Activated CD4-positive, CD25-positive, alpha-beta regulatory T cell treated with anti-CD3 and anti-CD28 coated beads, Interleukin-2, amount 50 U/mL, for 72 hours (primary cell): ENCODE results near the gene HTR3B.
"Not testable (repeated sequence)": the region's sequence is repeated elsewhere in the genome, so short reads cannot be mapped to it uniquely, and the experiment has no call there.

Experiments used
- DNase-seq: peaks from one replicate; pipeline ENCODE4 v3.0.0; 2021

The HTR3B gene

DNA sequence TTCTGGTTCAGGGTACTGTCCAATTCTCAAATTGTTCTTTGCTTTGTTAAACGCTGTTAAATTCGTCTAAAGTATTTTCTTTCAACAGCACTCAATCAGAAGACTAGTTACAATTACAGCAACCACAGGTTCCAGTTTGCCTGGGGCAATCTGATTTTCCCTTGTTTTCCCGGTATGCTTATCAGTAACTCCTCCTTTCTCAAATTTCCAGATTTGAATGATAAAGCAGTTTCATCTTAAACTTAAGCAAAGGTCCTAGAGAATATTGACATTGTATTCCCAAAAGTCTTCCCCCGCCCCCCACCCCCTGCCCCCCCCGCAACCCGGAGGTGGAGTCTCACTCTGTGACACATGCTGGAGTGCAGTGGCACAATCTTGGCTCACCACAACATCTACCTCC lies 18.7 kb upstream of the HTR3B start:
- no peak for DNase-seq

DNA sequence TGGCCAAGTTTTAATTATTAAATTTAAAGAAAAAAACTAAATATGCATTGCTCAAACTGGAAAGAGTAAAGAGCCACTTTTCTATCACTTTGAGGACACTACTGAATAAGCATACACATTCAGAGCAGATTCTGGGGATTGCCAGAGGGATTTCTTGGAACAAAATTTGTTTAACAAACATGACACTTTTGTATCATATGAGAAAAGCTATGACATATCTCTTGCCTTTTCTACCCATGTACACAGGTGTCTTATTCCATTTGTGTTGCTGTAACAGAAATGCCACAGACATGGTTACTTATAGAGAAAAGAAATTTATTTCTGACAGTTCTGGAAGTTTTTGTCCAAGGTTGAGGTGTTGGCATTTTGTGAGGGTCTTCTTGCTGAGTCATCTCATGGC lies 15.7 kb upstream of the HTR3B start:
- DNase-seq: no peak

DNA sequence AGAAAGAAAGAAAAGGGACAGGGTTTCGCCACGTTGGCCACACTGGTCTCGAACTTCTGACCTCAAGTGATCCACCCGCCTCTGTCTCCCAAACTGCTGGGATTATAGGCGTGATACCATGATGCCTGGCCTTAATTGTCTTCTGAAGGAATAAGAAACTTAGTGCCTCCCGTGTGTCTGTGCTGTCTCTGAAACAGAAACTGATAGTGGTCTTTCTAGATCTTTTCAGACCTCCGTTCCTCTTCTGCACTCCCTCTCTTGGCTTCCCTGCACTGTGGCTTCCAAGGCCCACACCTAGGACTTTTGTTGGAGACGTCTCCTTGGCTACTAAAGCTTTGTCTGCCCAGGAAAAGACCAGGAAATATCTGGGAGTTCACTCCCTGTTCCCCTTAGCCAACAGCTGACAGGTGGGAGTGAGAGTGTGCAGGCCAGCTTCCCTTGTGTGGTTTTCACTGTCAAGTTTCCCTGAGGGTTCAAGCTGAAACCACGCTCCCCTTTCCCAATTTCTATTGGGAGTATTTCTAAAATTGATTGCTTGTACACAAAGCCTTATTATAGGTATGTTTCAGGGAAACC lies 10.1 kb upstream of the HTR3B start:
- no peak for DNase-seq

DNA sequence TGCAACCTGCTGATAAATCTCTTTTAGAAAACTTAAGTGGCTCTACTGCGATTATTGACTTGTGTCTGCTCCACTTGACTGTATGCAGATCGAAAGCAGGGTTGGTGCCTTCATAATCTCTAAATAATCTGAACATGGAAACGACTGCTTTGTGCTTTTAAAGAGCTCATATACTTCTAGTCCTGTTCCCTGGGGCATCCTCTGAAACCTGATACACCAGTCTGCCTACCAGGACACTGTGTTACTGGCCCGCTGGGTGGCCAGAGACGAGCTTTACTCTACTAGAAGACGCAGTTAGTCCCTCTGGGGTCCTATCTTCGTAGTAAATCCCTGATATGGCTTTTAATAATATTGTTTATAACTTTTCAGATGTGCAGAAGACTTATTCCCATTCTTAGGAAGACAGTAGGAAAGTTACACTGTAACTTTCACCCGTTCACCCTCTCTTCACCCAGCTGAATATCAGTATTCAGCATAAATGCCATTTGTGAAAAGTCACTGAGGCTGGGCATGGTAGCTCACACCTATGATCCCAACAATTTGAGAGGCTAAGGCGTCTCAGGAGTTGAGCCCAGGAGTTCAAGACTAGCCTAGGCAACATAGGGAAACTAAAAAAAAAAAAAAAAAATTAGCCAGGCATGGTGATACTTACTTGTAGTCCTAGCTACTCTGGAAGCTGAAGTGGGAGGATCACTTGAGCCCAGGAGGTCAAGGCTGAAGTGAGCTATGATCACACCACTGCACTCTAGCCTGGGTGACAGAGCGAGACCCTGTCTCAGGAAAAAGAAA lies 9.0 kb upstream of the HTR3B start:
- no peak for DNase-seq

DNA sequence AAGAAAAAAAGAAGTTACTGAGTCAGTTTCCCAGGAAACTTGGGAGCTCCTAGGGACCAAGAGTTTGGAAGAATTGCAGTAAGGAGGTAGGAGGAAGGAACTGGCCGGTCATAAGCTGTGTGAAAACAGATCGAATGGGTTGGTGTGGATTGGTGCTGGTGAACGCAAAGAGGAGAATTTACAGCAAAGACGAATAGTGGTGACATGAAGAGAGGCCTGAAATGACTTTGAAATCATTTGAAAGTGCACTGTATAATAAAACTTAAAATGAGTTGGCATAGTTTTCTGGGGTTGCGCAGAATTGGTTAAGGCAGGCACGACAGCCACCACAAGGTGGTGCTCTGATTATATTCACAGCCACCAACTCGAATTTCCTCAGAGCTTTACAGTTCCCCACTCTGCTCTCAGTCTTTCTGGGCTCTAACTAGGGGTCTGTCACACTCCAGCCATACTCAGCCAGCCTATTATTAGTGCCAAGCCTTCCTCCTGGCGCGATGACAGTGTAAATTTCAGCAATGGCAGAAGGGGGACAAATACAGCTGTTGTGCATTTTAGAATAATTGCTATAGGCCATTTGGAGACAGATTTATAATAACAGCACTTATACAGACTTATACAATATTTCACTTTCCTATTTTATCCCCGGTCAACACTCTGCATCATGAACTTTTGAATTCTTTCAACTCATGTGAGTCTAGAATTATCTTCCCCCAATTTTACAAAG lies 8.3 kb upstream of the HTR3B start:
- no peak for DNase-seq

DNA sequence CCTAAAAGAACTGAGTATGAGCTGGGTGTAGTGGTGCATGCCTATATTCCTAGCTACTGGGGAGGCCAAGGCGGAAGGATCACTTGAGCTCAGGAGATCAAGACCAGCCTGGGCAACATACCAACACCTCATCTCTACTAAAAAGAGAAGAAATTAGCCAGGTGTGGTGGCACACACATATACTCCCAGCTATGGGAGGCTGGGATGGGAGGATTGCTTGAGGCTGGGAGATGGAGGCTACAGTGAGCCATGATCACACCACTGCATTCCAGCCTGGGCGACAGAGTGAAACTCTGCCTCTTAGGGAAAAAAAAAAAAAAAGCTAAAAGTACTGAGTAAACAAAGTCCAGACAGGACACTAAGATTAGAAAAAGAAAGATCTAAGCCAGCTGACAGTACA lies 3.5 kb upstream of the HTR3B start:
- no peak for DNase-seq

DNA sequence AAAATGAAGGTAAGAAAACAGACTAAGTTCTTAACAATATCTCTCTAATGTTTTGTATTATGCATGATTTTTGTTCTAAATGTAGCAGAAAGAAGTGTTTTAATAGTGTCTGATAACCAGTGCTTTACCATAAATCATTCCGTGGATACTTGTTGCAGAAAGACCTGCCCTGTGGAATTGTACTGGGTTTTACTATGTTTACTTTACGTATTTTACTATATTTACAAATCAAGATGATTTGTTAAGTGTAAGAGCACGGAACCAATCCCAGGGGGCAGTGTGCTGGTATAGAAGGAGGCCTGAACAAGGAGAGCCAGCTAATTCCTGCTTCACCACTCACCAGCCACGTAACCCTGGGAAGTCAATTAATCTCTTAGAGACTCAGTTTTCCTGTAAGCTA lies 1.4 kb downstream of the HTR3B start:
- DNase-seq: no peak

DNA sequence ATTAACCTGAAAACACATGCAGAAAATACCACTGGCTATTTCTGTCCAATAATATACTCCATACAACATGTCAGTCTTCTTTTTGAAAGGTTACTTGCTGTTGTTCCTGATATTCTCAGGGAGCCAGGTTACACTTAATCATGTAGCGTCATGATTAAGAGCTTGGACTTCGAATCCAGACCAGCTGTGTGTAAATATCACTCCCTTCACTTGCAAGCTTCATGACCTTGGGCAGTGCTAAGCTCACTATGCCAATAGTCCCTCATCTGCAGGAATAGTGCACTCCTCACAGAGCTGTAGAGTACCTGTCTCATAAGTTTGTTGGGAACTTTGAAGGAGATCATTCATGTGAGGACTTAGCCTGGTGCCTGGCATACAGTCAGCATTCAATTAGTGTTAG lies 1.9 kb downstream of the HTR3B start:
- no peak for DNase-seq

DNA sequence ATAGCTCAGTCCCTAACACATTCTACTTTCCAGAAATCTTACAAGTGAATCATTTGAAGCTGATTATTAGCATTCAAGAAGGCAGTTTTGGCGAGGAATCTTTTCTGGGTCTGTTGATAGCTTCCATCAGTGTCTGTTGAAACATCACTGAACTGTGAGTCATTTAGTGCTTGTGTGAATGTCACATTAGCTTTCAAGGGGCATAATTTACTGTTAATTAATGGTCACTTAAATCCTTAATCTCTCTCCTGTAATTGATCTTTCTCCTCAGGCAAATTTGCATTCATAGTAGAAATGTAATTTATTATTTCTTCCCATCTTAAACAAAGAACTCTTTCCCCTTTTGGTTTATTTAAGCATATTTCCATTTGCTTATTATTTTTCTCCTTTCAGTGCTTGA lies 2.6 kb downstream of the HTR3B start:
- DNase-seq: no peak

DNA sequence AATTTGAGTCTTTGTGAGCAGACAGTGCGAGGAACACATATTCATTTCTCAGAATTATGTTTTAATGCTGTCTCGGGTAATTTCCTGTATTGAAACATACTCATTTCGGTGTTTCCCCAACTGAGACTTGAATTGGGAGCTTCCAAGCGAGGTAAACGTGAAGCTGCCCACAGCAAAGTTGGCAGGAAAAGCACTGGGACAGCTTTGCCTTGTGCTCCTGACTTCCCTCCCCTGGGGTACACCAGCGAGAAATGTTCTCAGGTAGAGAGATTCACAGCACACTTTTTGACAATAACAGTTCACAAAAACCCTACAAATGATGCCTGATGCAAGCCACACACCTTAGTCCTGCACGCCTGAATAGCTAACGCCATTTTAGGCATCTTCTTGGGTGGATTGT lies 3.1 kb downstream of the HTR3B start:
- DNase-seq: no peak

DNA sequence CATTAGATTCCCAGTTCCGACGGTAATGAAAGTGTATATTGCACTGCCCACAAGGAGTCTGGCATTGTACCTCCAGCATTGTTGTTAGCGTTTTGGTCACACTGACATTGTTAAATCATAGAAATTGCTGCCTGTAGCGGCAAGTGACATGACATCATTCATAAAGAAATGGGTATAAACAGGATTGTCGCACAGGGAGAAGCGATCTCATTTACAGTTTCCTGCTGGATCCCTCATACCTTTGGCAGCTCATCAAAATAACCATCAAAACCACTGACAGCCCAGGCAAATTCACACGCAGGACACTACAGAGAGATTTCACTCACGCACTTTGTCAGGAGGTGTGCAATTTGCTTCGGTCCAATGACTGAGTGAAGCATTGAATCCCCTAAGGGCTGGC lies 3.5 kb downstream of the HTR3B start:
- DNase-seq: no peak

DNA sequence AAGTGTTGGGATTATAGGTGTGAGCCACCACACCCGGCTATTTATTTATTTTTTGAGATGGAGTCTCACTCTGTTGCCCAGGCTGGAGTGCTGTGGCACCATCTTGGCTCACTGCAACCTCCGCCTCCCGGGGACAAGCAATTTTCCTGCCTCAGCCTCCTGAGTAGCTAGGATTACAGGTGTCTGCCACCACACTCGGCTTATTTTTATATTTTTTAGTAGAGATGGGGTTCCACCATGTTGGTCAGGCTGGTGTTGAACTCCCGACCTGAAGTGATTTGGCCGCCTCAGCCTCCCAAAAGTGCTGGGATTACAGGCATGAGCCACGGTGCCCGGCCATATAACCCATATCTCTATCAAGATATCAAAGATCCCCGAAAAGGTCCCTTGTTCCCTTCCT lies 6.9 kb downstream of the HTR3B start:
- DNase-seq: not testable (repeated sequence)

DNA sequence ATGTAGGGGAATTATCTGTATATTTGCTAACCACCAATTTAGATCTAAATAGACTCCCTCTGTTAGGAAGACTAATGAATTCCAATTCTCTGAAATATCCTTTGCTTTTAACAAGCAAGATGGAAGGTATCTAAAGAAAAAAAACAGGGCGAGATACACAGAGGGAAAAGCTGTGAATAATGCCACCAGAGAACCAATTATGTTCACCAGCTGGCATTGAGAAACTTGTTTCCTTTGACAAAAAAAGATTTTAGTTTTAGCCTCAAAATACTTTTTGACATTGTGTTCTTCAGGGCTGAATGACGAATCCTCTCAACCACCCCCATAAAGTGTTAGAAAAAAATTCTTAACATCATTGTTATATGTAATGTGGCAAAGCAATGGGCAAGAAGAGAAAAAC lies 19.0 kb downstream of the HTR3B start:
- DNase-seq: no peak

DNA sequence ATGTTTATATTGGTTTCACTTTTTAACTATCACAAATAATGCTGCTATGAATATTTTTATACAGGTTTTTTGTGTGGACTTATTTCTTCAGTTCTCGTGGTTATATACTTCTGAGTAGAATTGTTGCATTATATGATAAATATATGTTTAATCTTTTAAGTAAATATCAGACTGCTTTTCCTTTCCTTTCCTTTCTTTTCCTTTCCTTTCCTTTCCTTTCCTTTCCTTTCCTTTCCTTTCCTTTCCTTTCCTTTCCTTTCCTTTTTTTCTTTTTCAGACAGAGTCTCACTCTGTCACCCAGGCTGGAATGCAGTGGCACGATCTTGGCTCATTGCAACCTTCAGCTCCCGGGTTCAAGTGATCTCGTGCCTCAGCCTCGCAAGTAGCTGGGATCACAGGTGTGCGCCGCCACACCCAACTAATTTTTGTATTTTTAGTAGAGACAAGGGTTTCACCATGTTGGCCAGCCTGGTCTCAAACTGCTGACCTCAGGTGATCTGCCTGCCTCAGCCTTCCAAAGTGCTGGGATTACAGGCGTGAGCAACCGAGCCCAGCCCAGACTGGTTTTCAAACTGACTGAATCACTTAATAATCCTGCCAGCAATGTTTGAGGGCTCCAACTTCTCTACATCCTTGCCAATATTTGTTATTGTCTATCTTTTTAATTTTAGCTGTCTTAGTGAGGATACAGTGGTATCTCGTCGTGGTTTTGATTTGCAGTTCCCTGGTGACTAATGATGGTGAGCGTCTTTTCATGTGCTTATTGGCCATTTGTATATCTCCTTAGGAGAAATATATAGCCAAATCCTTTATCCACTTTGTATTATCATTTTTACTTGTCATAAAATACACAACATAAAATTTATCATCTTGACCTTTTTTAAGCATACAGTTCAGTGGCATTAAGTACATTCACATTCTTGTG lies 21.9 kb downstream of the HTR3B start:
- no peak for DNase-seq

DNA sequence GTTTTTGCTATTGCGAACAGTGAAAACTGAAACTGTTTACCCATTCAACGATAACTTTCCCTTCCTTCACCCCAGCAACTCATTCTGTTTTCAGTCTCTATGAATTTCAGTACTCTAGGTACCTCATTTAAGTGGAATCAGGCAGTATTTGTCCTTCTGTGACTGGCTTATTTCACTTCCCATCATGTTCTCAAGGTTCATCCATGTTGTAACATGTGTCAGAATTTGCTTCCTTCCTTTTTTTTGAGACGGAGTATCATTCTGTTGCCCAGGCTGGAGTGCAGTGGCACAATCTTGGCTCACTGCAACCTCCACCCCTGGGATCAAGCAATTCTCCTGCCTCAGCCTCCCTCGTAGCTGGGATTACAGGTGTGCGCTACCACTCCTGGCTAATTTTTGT lies 23.7 kb downstream of the HTR3B start:
- no peak for DNase-seq

DNA sequence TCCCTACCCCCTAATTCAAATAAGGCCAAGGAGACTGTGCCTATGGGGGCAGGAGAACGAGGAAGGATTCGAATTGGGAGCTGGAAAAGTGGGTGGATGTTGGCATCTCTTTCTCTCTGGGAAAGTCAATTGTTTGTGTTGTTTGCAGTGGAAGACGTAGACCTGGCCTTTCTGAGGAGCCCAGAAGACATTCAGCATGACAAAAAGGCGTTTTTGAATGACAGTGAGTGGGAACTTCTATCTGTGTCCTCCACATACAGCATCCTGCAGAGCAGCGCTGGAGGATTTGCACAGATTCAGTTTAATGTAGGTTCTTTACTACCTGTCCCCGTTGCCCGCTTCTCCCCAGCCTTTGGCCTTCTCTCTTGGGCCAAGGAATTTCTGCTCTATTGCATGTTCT lies 28.2 kb downstream of the HTR3B start:
- DNase-seq: no peak

DNA sequence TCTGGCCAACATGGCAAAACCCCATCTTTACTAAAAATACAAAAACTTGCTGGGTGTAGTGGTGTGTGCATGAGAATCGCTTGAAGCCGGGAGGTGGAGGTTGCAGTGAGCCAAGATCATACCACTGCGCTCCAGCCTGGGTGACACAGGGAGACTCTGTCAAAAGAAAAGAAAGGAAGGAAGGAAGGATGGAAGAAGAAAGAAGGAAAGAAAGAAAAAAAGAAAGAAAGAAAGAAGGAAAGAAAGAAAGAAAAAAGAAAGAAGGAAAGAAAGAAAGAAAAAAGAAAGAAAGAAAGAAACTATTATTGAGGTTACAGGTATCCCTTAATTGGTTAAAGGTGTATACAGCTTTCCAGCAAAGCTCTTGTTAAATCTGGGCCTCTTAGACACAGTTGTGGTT lies 29.6 kb downstream of the HTR3B start:
- DNase-seq: not testable (repeated sequence)

DNA sequence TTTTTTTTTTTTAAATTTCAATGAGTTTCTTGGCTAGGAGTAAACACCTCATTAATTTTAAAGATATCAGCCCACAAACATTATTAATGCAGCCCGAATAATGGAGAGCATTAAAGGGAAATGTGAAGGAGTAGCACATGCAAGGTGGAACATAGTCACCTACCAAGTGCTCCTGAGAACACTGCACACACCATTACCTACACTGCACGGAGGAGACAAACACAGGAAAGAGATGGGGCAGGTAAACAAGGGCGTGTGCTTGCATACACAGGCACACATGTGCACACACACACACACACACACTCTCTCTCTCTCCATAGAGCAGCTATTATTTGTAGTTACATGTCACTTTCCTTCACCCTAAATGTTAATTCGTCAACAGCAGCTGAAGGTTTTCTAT lies 30.2 kb downstream of the HTR3B start:
- DNase-seq: no peak

DNA sequence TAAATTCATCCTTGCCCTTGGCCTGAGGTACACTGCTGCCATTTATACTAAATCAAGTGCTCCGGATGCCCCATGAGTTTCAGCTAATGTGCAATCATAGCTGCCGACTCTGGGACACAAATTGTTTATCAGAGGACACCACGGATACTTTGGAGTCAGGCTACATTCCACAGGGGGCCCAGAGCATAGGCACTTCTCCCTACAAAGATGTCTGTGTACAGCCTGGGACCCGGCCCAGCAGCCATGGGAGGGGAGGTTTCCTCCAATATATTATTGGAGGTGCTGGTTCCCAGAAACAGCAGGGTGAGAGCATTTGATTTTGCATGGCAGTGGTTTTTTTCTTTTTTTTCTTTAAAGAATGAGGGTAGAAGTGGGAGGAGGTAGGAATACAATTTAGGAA lies 31.3 kb downstream of the HTR3B start:
- no peak for DNase-seq

DNA sequence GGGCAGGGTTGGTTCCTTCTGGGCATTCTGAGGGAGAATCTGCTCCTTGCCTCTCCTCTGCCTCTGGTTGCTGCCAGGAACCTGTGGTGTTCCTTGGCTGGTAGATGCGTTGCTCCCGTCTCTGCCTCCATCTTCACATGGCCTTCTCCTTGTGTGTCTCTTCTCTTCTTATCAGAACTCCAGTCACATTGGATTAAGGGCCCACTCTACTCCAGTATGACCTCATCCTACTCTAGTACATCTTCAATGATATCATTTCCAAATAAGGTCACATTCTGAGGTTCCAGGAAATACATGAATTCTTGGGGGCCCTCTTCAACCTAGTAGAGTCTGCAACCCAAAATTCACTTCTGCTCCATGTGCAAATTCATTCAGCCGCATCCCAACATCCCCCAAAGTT lies 33.3 kb downstream of the HTR3B start:
- no peak for DNase-seq

DNA sequence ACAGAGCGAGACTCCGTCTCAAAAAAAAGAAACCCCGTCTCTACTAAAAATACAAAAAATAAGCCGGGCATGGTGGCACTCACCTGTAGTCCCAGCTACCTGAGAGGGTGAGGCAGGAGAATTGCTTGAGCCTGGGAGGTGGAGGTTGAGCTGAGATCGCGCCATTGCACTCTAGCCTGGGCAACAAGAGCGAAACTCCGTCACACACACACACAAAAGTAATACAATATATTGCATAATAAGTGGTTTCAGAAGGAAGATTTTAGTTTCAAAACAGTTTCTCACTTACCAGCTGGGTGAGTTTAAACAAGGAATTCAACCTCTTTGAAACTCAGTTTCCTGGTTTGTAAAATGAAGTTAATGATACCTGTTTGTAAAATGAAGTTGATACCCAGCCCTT lies 37.7 kb downstream of the HTR3B start:
- no peak for DNase-seq

DNA sequence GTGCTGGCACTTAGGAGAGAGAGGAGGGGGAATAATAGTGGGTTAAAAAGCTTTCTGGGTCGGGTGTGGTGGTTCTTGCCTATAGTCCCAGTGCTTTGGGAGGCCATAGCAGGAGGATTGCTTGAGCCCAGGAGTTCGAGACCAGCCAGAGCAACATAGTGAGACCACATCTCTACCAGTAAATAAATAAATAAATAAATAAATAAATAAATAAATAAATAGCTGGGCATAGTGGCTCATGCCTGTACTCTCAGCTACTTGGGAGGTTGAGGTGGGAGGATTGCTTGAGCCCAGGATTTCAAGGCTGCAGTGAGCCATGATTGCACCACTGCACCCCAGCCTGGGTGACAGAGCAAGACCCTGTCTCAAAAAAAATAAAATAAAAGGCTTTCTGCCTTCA lies 41.6 kb downstream of the HTR3B start:
- DNase-seq: not testable (repeated sequence)

DNA sequence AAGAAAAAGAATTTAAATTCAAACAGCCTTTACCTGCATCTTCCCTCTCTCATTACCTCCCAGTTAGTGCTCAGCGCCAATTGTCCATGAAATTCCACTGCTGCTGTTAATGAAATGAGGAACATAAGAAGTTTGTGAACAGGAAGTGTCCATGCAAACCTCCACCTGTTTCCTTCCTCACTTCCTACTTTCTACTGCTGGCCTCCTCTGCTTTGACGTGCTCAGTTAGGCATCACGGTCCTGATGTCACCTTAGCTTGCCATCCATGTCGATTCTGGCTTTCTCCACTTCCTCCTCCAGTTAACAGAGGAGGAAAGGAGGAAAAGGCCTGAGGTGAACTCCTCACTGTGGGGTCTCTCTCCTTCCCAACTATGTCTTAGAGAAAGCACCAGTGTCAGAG lies 43.4 kb downstream of the HTR3B start:
- DNase-seq: no peak
